AG08395 (cell line): Measurements from ENCODE around the gene NEURL1B.

Experiments used
- DNase-seq: peaks from one replicate; pipeline ENCODE4 v3.0.0; 2012; ENCODE audit warnings: mixed read lengths, low spot score

The NEURL1B gene

GRCh38 chr5:172732201-172732865 lies 91.3 kb downstream of the NEURL1B start:
- DNase-seq, result no peak

GRCh38 chr5:172733131-172733973 lies 92.3 kb downstream of the NEURL1B start:
- peak; percentile 93 for DNase-seq

- no peak for DNase-seq
Observed at GRCh38 chr5:172733974-172734346, 92.9 kb downstream of the NEURL1B start.

GRCh38 chr5:172735141-172735831 lies 94.2 kb downstream of the NEURL1B start:
- no peak for DNase-seq

GRCh38 chr5:172736508-172737135 lies 95.6 kb downstream of the NEURL1B start:
- no peak for DNase-seq

- no peak for DNase-seq
Observed at GRCh38 chr5:172739375-172739774, 98.3 kb downstream of the NEURL1B start.

- DNase-seq, result peak; percentile 92
Observed at GRCh38 chr5:172740428-172741205, 99.6 kb downstream of the NEURL1B start.
